ENCODE measurements around the gene HIF1AN.

DNA sequence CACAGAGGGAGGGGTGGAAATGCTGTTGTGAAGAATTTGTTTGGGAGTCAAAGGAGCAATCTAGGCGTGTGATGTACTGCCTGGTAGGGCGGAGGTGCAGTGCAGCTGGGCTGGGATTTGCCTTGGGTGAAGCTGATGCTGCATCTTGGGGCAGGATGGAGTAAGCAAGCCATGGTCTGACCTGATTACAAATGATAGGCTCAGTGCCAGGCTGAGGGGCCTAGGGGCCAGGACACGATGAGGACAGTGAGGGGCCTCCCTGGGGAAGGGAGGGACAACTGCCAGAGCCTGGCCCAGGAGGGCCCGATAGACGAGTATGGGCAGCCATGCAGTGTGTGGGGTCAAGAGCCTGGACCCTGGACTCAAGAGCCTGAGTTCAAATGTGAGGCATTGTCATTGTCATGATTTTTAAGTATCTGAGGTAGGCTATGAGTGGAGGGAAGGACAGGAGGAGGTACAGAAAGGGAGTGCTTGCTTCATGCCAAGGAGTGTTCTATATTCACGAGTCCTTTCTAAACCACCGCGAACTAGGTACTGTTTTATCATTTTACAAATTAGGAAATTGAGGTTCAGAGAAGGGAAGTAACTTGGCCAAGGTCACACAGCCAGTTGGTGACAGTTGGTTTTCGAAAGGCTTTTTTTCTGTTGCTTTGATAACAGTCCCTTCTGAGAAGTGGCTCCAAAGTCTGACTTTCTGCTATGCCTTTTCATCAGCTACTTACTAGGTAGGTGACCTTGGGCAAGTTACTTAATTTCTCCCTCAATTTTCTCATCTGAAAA, 29.7 kb downstream of the HIF1AN start:
- TF ChIP-seq EZH2 (IDR thresholded peaks at IDR 0.05; ENCODE audit: borderline replicate concordance, low read depth, low read length, severe bottlenecking), result no peak
- TF ChIP-seq, protein P1, sequence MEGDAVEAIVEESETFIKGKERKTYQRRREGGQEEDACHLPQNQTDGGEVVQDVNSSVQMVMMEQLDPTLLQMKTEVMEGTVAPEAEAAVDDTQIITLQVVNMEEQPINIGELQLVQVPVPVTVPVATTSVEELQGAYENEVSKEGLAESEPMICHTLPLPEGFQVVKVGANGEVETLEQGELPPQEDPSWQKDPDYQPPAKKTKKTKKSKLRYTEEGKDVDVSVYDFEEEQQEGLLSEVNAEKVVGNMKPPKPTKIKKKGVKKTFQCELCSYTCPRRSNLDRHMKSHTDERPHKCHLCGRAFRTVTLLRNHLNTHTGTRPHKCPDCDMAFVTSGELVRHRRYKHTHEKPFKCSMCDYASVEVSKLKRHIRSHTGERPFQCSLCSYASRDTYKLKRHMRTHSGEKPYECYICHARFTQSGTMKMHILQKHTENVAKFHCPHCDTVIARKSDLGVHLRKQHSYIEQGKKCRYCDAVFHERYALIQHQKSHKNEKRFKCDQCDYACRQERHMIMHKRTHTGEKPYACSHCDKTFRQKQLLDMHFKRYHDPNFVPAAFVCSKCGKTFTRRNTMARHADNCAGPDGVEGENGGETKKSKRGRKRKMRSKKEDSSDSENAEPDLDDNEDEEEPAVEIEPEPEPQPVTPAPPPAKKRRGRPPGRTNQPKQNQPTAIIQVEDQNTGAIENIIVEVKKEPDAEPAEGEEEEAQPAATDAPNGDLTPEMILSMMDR (IDR thresholded peaks at IDR 0.05; ENCODE audit: borderline replicate concordance, extremely low read depth, low read length, poor library complexity, severe bottlenecking), result no peak

All from DND-41 (cell line).